ENCODE results near the gene STRADB. TPM values are rescaled to one million over a fixed set of nuclear protein-coding genes. Genes with fewer than 3 reads are reported as not detected.

STRADB gene
- total and polyA plus RNA-seq, 4 donors = 35.9 to 199 (median 67.3) TPM

DNA sequence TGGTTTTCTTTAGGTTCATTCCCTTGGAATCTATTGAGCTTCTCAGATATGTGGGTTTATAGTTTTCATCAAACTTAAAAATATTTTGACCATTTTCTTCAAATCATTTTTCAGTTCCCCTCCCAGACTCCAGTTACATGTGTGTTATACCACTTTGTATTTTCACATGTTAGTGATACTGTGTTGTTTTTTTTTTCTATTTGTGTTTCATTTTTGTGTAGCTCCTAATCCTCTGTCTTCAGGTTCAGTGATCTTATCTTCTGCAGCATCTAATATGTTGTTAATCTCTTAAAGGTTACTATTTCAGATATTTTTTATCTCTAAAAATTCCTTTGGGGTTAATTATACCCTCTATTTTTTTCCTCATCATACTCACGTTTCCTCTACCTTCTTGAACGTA lies 51.2 kb downstream of the STRADB start:
- Histone ChIP-seq H3K27ac (ENCODE audit: low read depth in 1 of 2, low read length in 2 of 2) (no peak overlapping the region), H3K4me3 (ENCODE audit: low read depth in 1 of 3, low read length in 3 of 3) (no peak overlapping the region), H3K9ac (ENCODE audit: low read depth in 1 of 2, low read length in 2 of 2) (no peak overlapping the region), H3K27me3 (ENCODE audit: control insufficient read depth in 4 of 4, insufficient read depth in 4 of 4, low read length in 3 of 4) (no peaks in the 10 kb centered on the region), H3K9me3 (ENCODE audit: control insufficient read depth in 4 of 4, low read length in 3 of 4) (peaks cover 0 to 9% (median 1%) of the 10 kb centered on the region in 4 donors), H3K36me3 (ENCODE audit: control insufficient read depth in 4 of 4, insufficient read depth in 3 of 4, low read depth in 1 of 4, low read length in 3 of 4) (no peaks in the 10 kb centered on the region), H3K4me1 (ENCODE audit: control insufficient read depth in 4 of 4, insufficient read depth in 4 of 4, low read length in 3 of 4) (no peaks in the 10 kb centered on the region)
- no peak for TF ChIP-seq JUND (IDR thresholded peaks at IDR 0.05)
- TF ChIP-seq SP1 (IDR thresholded peaks at IDR 0.05) = no peak
- TF ChIP-seq RXRA (IDR thresholded peaks at IDR 0.05) = no peak
- TF ChIP-seq GABPA (IDR thresholded peaks at IDR 0.05 in 1 of 2, conservative IDR thresholded peaks at IDR 0.05 in 1 of 2) = no peak
- TF ChIP-seq EGR1 (IDR thresholded peaks at IDR 0.05; ENCODE audit: low read depth in 2 of 2) = no peak
- no peak for DNase-seq (ENCODE audit: low spot score)
- WGBS = 96% methylated on average over 2 of the region's 2 CpGs

DNA sequence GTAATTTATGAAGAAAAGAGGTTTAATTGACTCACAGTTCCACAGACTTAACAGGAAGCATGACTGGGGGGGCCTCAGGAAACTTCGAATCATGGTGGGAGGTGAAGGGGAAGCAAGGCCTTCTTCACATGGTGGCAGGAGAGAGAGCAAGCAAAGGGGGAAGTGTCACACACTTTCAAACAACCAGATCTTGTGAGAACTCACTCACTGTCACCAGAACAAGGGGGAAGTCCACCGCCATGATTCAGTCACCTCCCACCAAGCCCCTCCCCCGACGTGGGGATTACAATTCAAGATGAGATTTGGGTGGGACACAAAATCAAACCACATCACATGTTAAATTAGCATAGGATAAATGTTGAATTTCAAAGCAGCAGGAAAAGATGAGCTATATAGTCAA lies 56.2 kb downstream of the STRADB start:
- TF ChIP-seq, protein P1, sequence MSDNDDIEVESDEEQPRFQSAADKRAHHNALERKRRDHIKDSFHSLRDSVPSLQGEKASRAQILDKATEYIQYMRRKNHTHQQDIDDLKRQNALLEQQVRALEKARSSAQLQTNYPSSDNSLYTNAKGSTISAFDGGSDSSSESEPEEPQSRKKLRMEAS (IDR thresholded peaks at IDR 0.05) = no peak
- TF ChIP-seq, protein P2, sequence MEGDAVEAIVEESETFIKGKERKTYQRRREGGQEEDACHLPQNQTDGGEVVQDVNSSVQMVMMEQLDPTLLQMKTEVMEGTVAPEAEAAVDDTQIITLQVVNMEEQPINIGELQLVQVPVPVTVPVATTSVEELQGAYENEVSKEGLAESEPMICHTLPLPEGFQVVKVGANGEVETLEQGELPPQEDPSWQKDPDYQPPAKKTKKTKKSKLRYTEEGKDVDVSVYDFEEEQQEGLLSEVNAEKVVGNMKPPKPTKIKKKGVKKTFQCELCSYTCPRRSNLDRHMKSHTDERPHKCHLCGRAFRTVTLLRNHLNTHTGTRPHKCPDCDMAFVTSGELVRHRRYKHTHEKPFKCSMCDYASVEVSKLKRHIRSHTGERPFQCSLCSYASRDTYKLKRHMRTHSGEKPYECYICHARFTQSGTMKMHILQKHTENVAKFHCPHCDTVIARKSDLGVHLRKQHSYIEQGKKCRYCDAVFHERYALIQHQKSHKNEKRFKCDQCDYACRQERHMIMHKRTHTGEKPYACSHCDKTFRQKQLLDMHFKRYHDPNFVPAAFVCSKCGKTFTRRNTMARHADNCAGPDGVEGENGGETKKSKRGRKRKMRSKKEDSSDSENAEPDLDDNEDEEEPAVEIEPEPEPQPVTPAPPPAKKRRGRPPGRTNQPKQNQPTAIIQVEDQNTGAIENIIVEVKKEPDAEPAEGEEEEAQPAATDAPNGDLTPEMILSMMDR (IDR thresholded peaks at IDR 0.05; ENCODE audit: low read depth, low read length, missing input control) = no peak
- Histone ChIP-seq H3K27me3 (ENCODE audit: control insufficient read depth in 4 of 4, insufficient read depth in 4 of 4, low read length in 3 of 4) (no peaks in the 10 kb centered on the region), H3K4me3 (ENCODE audit: low read depth in 1 of 3, low read length in 3 of 3) (no peak overlapping the region), H3K36me3 (ENCODE audit: control insufficient read depth in 4 of 4, insufficient read depth in 3 of 4, low read depth in 1 of 4, low read length in 3 of 4) (no peaks in the 10 kb centered on the region), H3K9me3 (ENCODE audit: control insufficient read depth in 4 of 4, low read length in 3 of 4) (peaks cover 0 to 7% (median 0%) of the 10 kb centered on the region in 4 donors), H3K9ac (ENCODE audit: low read depth in 1 of 2, low read length in 2 of 2) (no peak overlapping the region), H3K27ac (ENCODE audit: low read depth in 1 of 2, low read length in 2 of 2) (no peak overlapping the region), H3K4me1 (ENCODE audit: control insufficient read depth in 4 of 4, insufficient read depth in 4 of 4, low read length in 3 of 4) (no peaks in the 10 kb centered on the region)
- 89% methylated on average over 4 of the region's 4 CpGs for WGBS
- DNase-seq (ENCODE audit: low spot score) = no peak

DNA sequence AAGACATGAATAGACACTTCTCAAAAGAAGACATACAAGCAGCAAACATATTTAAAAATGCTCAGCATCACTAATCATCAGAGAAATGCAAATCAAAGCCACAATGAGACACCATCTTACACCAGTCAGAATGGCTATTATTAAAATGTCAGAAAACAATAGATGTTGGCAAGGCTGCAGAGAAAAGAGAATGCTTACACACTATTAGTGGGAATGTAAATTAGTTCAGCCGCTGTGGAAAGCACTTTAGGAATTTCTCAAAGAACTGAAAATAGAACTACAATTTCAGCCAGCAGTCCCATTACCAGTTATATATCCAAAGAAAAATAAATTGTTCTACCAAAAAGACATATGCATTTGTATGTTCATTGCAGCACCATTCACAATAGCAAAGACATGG lies 61.7 kb downstream of the STRADB start:
- no peak overlapping the region for H3K4me3 ChIP-seq (ENCODE audit: low read depth in 1 of 3, low read length in 3 of 3)
- no peak for DNase-seq (ENCODE audit: low spot score)
- no peak overlapping the region for H3K9ac ChIP-seq (ENCODE audit: low read depth in 1 of 2, low read length in 2 of 2)
- TF ChIP-seq, protein P1 (IDR thresholded peaks at IDR 0.05) = no peak
- no peak for TF ChIP-seq JUND (IDR thresholded peaks at IDR 0.05)
- no peak for TF ChIP-seq HNF4A (conservative IDR thresholded peaks at IDR 0.05)
- no peak for TF ChIP-seq YY1 (IDR thresholded peaks at IDR 0.05)
- no peak for TF ChIP-seq FOXA1 (IDR thresholded peaks at IDR 0.05)
- no peak for TF ChIP-seq RAD21 (IDR thresholded peaks at IDR 0.05)
- TF ChIP-seq, protein P3, sequence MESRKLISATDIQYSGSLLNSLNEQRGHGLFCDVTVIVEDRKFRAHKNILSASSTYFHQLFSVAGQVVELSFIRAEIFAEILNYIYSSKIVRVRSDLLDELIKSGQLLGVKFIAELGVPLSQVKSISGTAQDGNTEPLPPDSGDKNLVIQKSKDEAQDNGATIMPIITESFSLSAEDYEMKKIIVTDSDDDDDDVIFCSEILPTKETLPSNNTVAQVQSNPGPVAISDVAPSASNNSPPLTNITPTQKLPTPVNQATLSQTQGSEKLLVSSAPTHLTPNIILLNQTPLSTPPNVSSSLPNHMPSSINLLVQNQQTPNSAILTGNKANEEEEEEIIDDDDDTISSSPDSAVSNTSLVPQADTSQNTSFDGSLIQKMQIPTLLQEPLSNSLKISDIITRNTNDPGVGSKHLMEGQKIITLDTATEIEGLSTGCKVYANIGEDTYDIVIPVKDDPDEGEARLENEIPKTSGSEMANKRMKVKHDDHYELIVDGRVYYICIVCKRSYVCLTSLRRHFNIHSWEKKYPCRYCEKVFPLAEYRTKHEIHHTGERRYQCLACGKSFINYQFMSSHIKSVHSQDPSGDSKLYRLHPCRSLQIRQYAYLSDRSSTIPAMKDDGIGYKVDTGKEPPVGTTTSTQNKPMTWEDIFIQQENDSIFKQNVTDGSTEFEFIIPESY (IDR thresholded peaks at IDR 0.05) = no peak
- TF ChIP-seq EGR1 (IDR thresholded peaks at IDR 0.05; ENCODE audit: low read depth in 2 of 2) = no peak
- TF ChIP-seq FOXA2 (IDR thresholded peaks at IDR 0.05) = no peak
- no peaks in the 10 kb centered on the region for H3K27me3 ChIP-seq (ENCODE audit: control insufficient read depth in 4 of 4, insufficient read depth in 4 of 4, low read length in 3 of 4)
- H3K27ac ChIP-seq (ENCODE audit: low read depth in 1 of 2, low read length in 2 of 2) = no peak overlapping the region
- 93% methylated on average over 1 of the region's 1 CpG for whole genome bisulfite sequencing
- H3K36me3 ChIP-seq (ENCODE audit: control insufficient read depth in 4 of 4, insufficient read depth in 3 of 4, low read depth in 1 of 4, low read length in 3 of 4) = no peaks in the 10 kb centered on the region
- H3K4me1 ChIP-seq (ENCODE audit: control insufficient read depth in 4 of 4, insufficient read depth in 4 of 4, low read length in 3 of 4) = no peaks in the 10 kb centered on the region
- no peaks in the 10 kb centered on the region for H3K9me3 ChIP-seq (ENCODE audit: control insufficient read depth in 4 of 4, low read length in 3 of 4)
